ENCODE results near the gene SGSM2. TPM values are rescaled to one million over a fixed set of nuclear protein-coding genes. Genes with fewer than 3 reads are reported as not detected.

SGSM2 gene
- total RNA-seq, 2 donors from 2014 or later: 20.9 to 31.4 TPM

DNA sequence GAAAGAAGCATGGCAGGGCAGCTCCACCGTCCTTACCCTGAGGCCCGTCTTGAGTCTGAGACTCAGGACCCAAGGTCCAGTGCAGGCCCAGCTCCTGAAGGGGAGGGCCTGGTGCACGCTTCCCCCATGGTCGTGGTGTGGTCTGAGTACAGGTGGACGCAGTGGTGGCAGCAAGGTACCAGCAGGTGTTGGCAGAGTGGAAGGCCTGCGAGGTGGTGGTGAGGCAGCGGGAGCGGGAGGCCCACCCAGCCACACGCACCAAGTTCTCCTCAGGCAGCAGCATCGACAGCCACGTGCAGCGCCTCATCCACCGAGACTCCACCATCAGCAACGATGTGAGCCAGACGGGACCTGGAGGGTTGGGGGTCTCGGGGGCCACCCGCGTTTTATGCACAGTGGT is 35.9 kb downstream of the SGSM2 start:
- TF ChIP-seq, protein P1, sequence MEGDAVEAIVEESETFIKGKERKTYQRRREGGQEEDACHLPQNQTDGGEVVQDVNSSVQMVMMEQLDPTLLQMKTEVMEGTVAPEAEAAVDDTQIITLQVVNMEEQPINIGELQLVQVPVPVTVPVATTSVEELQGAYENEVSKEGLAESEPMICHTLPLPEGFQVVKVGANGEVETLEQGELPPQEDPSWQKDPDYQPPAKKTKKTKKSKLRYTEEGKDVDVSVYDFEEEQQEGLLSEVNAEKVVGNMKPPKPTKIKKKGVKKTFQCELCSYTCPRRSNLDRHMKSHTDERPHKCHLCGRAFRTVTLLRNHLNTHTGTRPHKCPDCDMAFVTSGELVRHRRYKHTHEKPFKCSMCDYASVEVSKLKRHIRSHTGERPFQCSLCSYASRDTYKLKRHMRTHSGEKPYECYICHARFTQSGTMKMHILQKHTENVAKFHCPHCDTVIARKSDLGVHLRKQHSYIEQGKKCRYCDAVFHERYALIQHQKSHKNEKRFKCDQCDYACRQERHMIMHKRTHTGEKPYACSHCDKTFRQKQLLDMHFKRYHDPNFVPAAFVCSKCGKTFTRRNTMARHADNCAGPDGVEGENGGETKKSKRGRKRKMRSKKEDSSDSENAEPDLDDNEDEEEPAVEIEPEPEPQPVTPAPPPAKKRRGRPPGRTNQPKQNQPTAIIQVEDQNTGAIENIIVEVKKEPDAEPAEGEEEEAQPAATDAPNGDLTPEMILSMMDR (IDR thresholded peaks at IDR 0.05): no peak
- H3K27me3 ChIP-seq: no peaks in the 10 kb centered on the region
- H3K4me1 ChIP-seq: peaks cover 0 to 20% of the 10 kb centered on the region in 2 donors
- H3K9me3 ChIP-seq: no peaks in the 10 kb centered on the region
- H3K4me3 ChIP-seq: no peak overlapping the region
- no peak for DNase-seq (ENCODE audit: low spot score)
- no peak overlapping the region for H3K27ac ChIP-seq
- peaks cover 33% of the 10 kb centered on the region for H3K36me3 ChIP-seq

DNA sequence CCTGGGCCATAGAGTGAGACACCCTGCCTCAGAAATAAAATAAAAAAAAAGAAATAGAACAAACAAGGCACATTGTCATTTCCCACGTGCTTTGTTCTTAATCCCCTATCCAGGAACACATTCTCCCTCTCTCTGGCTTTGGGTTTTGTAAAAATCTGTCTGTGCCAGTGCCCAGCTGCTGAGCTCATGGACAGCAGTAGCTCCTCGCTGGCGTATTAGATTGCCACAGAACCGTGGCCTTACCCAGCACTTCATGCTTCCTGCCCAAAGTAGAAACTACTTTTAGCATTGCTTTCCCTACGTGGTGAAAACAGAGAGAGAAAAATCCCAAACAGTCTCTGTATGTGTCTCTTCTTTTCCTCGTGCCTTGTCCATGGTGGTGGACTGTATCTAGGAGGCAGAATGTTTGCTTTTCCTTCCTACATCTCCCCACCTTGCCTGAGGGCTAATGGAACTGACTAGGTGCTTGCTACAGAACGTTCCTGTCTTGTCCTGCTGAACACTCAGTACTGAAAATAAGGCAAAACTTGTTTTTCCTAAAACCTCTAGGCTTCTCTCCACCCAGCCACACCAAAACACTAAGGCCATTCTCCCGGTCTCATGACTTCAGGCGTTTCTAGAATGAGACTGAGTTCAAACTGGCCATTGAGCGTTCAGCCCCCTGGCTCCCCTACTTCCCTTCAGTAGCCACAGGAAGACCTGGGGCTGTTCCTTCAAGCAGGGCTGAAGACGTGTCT is 37.4 kb downstream of the SGSM2 start:
- Histone ChIP-seq H3K27ac (no peak overlapping the region), H3K9me3 (no peaks in the 10 kb centered on the region), H3K4me1 (peaks cover 0 to 5% of the 10 kb centered on the region in 2 donors), H3K4me3 (no peak overlapping the region), H3K27me3 (no peaks in the 10 kb centered on the region), H3K36me3 (peaks cover 37% of the 10 kb centered on the region)
- TF ChIP-seq, protein P1 (IDR thresholded peaks at IDR 0.05): no peak
- no peak for DNase-seq (ENCODE audit: low spot score)

DNA sequence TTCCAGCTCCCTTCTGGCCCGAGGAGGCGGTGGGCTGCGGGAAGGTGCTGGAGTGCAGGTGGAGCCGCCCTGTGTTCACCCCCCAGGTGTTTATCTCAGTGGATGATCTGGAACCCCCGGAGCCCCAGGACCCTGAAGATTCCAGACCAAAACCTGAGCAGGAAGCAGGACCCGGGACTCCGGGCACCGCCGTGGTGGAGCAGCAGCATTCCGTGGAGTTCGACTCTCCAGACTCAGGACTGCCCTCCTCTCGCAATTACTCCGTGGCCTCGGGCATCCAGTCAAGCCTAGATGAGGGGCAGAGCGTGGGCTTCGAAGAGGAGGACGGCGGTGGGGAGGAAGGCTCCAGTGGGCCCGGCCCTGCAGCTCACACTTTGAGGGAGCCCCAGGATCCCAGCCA is 38.1 kb downstream of the SGSM2 start:
- H3K36me3 ChIP-seq: peaks cover 37% of the 10 kb centered on the region
- no peak overlapping the region for H3K4me3 ChIP-seq
- DNase-seq (ENCODE audit: low spot score): no peak
- TF ChIP-seq, protein P1 (IDR thresholded peaks at IDR 0.05): no peak
- no peaks in the 10 kb centered on the region for H3K4me1 ChIP-seq
- H3K9me3 ChIP-seq: no peaks in the 10 kb centered on the region
- no peaks in the 10 kb centered on the region for H3K27me3 ChIP-seq
- H3K27ac ChIP-seq: no peak overlapping the region

- no peak for DNase-seq (ENCODE audit: low spot score)
- H3K27ac ChIP-seq: no peak overlapping the region
- H3K4me1 ChIP-seq: no peaks in the 10 kb centered on the region
- H3K4me3 ChIP-seq: no peak overlapping the region
- H3K27me3 ChIP-seq: no peaks in the 10 kb centered on the region
- H3K36me3 ChIP-seq: peaks cover 37% of the 10 kb centered on the region
- TF ChIP-seq, protein P1 (IDR thresholded peaks at IDR 0.05): no peak
- no peaks in the 10 kb centered on the region for H3K9me3 ChIP-seq
Measured at GRCh38 chr17:2376107-2376506, 38.8 kb downstream of the SGSM2 start.

- H3K36me3 ChIP-seq: peaks cover 37% of the 10 kb centered on the region
- H3K4me1 ChIP-seq: peaks cover 0 to 6% of the 10 kb centered on the region in 2 donors
- DNase-seq (ENCODE audit: low spot score): no peak
- H3K9me3 ChIP-seq: no peaks in the 10 kb centered on the region
- TF ChIP-seq, protein P1 (IDR thresholded peaks at IDR 0.05): no peak
- H3K4me3 ChIP-seq: no peak overlapping the region
- no peaks in the 10 kb centered on the region for H3K27me3 ChIP-seq
- H3K27ac ChIP-seq: no peak overlapping the region
Measured at GRCh38 chr17:2377659-2378058, 40.4 kb downstream of the SGSM2 start.

- Histone ChIP-seq H3K36me3 (peaks cover 29% of the 10 kb centered on the region), H3K4me3 (no peak overlapping the region), H3K4me1 (peaks cover 0 to 11% of the 10 kb centered on the region in 2 donors), H3K27ac (no peak overlapping the region), H3K27me3 (no peaks in the 10 kb centered on the region), H3K9me3 (no peaks in the 10 kb centered on the region)
- TF ChIP-seq, protein P1 (IDR thresholded peaks at IDR 0.05): no peak
- DNase-seq (ENCODE audit: low spot score): no peak
Measured at GRCh38 chr17:2378905-2379304, 41.6 kb downstream of the SGSM2 start.

Data from right atrium auricular region (tissue), 2 donors.